HG03064 (cell line): Measurements from ENCODE around the gene RRM1.
A peak's percentile ranks its signal among the peaks of the same experiment; 100 is the strongest.

Experiments
- ATAC-seq: cut with Tn5 transposase; IDR thresholded peaks from one replicate; pipeline ENCODE4 v1.9.1; 2021; ENCODE audit warnings: low read depth; ENCODE audit not compliant: unreplicated experiment

The RRM1 gene

DNA sequence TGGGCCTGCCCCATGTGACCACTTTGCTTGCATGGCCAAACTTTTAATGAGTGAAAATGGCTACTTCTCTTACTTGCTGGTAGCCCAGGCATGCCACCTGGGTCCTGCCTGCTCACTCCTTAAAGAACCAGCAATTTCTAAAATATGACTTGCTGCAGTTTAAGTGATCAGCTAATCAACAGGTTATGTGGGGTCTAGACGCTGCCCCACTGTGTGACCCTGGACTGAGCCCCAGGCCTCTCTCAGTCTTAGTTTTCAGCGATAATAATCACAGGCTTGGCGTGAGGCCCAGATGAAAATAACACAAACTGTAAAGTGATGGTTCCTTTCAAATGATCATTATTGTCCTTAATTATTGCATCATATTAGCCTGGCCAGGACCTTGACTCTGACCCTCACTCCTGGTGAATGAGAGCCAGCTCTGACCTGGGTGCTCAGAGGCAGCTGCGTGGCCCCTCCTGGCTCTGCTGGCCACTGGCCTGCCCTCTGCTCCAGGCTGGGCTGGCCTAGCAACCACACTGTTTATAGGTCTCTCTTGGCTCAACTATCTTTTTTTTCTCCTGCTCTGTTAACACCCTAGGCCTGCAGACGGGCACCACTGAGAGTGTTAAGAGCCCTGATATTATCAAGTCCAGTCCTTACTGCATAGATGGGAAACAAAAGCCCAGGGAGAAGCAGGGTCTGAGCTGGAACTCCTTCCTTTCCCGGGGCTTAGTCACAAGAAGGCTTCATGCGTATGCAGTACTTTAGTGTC, 89.7 kb downstream of the RRM1 start:
- no peak for ATAC-seq

DNA sequence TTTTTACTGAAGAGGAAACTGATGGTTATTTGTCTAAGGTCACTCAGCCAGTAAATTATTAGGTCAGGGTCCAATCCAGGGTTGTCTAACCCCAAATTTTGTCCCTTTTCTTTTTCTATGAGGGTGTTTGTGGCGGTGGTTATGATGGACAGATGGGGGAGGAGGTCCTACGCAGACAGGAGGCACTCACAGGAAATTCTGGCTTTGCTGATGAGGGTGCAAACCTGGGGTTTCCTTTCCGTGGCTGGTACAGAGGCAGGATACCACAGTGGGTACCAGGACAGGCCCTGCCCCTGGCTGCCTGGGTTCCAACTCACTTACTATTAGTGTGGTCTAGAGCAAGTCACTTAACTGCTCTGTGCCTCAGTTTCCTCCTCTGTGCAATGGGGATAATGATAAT, 91.0 kb downstream of the RRM1 start:
- ATAC-seq: no peak

DNA sequence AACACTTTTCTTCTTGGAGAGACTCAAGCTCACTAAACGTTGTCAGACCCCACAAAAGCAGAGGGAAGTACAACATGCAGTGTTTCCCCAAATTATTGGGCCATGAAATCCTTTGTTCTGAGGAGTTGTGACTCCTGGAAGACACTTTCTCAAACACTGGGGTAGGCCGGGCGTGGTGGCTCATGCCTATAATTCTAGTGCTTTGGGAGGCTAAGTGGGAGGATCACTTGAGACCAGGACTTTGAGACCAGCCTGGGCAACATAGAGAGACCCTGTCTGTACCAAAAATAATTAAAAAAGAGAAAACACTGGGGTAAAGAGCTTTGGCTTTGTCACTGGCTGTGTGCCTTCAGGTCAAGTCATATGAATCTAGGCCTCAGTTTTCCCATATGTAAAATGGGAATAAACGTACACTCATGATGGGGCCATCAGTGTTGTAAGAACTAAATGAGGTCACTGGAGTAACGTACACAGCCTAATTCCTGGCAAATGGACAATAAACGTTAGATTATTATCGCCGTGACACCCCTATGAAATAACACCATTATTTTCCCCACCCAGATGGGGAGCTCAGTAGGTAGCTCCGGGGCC, 92.0 kb downstream of the RRM1 start:
- ATAC-seq: no peak

DNA sequence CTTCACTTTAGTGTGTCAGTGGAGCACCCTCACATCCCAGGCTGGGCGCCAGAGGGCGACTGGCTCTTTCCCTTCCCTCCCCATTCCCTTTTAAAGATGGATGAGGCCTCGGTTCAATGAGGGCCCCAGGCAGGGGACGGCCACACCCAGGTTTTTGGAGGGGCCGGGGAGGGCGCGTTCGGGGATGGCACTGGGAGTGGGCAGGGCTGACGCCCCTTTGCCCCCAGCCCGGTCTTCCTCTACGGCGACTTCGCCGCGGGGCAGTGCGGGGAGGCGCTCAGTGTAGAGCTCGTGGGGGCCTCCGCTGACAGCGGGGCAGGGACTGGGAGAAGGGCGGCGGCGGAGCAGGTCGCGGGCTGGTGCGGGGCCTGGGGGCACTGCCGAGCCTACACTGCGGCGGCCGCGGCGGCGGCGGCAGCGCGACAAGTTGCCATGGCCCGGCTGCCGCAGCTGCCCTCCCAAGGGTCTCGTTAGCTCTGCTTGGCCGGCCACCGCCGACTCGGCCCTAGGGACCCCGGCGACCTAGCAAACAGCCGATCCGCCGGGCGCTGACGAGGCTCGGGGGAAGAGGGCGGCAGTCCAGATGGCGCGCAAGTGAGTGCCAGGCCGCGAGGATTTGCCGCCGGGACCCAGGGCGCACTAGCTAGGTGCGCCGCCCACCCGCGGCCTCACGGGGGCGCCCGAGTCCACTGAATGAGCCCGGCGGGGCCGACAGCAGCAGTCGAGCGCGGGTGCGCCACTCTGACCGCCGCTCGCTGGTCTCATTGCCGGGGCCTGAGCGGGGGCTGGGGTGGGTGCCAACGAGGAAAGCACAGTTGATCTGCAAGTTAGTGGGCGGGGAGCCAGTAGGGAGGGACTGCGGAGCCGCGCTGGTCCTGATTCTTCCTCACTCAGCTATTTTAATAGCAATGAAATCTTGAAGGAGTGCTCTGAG, 92.7 kb downstream of the RRM1 start:
- ATAC-seq: peak; percentile 87
